Measurements from ENCODE around the gene HMGN1.
A peak's percentile ranks its signal among the peaks of the same experiment; 100 is the strongest.

Gene HMGN1

DNA sequence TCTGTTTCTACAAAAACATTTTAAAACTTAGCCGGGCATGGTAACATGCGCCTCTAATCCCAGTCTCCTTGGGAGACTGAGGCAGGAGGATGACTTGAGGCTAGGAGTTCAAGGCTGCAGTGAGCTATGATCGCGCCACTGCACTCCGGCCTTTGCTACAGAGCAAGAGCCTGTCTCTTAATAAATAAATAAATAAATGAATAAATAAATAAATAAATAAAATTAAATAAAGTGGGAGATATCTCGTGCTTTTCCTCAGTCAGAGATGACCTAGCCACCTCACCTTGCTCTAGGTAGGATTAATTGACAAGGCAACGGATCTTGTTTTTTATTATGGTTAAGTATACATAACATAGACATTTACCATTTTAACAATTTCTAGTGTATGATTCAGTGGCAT lies 21.2 kb downstream of the HMGN1 start:
- no peak for DNase-seq

DNA sequence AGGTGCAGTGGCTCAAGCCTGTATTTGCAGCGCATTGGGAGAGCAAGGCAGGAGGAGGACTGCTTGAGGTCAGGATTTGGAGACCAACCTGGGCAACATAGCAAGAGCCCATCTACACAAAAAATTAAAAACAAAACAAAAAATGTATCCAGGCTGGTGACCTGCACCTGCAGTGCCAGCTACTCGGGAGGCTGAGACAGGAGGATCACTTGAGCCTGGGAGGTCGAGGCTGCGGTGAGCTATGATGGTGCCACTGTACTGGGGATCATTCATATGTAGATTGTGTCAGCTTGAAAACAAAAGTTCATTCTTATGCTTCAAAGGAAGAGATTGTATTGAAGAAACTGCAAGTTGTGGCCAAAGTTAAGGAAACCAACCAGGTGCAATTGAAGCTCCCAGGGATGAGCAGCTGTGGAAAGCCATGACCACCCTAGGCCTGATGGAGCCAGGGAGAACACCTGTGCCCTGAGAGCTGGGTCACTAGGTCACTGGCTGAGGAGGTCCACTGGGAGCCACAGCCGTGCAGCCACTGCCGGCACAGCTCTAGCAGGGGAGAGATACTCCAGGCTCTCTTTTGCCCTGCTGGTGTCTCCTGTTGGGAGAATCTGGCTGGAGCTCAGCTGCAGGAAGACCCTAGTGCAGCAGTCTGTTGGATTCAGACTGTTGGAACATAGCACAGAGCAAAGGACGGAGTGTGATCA lies 22.1 kb downstream of the HMGN1 start:
- DNase-seq: no peak

DNA sequence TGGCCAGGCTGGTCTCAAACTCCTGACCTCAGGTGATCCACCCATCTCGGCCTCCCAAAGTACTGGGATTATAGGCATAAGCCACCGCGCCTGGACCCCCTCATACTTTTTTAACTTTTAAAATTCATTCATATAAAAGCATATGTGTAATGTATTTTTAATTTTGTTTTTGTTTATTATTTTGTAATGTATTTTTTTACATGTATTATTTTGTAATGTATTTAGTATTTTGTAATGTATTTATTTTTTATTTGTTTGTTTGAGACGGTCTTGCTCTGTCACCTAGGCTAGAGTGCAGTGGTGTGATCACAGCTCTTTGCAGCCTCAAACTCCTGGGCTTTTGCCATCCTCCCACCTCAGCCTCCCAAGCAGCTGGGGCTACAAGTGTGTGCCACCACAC lies 23.4 kb downstream of the HMGN1 start:
- no peak for DNase-seq

DNA sequence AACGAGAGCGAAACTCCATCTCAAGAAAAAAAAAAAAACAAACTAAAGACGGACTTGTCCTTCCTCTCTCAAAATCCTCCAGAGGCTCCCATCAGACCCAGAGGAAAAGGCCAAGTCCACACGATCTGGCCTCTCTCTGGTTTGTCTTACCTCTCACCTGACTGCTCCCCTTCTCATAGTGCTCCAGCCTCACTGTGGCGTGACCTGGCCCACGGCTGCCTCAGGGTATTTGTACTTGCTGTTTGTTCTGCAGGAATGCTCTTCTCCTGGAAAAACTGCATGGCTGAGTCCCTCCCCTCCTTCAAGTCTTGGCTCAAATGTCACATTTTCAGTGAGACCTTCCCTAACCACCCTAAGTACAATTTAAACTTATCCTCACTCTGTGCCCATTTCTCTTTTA lies 27.5 kb downstream of the HMGN1 start:
- no peak for DNase-seq

DNA sequence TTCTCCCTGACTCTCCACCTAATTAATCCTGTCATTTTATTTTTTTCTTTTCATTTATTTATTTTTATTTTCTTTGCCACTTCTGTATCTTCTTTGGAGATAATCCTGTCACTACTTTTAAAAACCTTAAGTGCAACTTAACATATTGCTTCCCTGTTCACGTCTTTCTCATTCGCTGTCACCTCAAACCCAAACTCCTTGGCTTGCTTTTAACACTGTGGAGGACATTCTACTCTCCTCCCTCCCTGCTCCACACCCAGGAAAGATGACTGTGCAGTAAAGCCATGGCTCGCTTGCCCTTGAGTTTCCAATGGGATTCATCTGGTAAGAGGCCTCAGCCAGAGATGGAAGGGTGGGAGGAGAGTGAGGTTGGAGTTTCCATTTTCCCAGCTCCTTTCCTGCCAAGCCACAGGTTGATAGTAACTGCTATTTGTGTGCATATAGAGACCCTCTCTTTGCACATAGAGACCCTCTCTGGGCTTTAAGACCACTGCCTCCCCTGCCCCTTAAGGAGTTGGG lies 29.0 kb downstream of the HMGN1 start:
- no peak for DNase-seq

DNA sequence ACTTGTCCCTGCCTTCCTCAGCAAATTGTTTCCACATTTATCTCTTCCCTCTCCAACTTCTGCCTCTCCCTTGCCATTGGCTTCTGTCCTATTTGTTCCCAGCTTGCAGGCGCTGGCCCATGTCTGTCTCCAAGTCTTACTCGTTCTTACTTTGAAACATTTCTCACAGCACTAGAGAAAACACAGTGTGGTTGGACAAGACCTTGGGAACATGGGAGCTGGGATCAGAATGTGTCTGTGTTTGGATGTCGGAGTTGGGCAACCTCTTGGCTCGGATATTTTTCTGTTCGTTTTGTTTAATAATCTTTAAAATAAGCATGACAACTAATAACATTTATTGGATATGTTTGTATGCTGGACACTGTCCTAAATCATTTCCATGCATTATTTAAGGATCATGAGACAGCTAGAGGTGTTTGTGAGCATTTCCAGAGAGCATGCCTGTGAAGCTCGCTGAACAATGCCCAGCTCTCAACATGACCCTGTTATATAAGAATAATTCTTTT lies 29.6 kb downstream of the HMGN1 start:
- no peak for DNase-seq

DNA sequence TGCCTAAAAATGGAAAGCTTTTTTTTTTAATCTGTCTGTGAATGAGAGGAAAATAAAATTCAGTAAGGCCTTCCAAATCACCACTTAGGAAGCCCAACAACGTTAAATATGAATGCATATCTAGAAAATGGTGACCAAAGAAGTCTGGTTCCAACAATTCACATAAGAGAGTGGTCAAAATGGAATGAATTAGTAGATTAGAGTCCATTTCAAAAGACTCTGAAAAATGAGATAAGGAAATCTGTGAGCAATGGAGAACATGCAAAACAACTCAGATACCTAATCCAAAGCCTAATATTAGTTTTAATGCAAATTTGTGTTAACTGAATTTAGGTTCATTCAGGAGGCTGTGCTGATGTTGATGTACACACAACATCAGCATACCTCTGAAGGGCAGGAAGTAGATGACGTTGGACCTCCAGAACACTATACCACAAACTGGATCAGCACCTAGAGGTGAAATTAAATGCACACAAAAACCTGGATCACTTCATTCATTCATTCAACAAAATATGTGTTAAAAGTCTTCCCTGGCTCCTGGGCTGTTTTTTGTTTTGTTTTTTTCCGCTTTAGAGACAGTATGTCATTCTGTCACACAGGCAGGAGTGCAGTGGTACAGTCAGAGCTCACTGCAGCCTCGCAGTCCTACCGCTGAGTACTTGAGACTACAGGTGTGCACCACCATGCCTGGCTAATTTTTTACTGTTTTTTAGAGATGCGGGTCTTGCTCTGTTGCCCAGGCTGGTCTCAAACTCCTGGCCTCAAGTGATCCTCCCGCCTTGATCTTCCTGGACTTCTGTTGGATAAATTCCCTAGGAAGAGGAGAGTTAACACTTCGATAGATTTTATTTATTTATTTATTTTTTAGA lies 30.6 kb downstream of the HMGN1 start:
- DNase-seq: no peak

DNA sequence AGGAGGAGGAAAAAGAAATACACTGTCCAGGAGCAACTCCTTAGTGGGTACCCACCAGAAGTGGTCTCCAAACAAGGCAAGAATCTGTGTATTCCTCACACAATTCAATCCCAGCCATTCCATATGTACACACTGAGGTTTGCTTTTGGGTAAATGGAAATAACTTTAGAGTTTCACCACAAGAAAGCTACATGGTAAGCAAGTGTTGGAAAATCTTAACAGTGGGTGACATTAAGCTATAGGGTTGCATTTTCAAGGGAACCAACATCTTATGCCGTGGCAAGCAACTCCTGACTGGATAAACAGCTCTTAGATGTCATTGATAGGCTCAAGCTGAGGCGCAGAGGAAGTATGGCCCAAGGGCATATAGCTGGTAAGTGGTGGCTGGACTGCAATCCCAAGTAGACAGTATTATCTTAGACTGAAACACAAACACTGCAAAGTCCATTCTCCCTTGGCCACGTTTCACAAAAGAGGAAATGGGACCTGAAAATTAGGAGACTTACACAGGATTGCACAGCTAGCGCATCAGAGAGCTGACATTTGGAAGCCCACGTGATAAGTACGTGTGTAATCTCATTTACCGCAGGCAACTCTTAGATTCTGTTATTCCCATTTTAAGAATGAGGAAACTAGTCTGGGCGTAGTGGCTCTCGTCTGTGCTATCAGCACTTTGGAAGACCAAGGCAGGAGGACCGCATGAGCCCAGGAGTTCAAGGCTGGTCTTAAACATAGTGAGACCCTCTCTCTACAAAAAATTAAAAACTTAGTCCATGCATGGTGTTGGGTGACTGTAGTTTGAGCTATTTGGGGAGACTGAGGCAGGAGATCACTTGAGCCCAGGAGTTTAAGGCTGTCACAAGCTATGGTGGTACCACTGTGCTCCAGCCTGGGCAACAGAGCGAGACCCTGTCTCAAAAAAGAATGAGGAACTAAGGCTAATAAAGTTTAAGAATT lies 31.5 kb downstream of the HMGN1 start:
- DNase-seq: no peak

DNA sequence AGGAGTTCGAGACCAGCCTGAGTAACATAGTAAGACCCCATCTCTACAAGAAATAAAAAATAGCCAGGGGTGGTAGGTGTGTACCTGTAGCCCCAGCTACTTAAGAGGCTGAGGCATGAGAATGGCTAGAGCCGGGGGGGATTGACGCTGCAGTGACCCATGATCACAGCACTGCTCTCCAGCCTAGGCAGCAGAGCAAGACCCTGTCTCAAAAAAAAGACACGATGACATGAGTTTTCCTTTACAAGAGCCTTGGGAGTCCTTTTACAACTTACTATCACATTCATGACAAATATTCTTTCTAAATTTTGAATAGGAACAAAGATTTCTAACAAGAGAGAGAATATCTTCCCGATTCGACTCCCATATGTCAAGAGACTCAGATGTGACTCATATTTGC lies 32.2 kb downstream of the HMGN1 start:
- no peak for DNase-seq

DNA sequence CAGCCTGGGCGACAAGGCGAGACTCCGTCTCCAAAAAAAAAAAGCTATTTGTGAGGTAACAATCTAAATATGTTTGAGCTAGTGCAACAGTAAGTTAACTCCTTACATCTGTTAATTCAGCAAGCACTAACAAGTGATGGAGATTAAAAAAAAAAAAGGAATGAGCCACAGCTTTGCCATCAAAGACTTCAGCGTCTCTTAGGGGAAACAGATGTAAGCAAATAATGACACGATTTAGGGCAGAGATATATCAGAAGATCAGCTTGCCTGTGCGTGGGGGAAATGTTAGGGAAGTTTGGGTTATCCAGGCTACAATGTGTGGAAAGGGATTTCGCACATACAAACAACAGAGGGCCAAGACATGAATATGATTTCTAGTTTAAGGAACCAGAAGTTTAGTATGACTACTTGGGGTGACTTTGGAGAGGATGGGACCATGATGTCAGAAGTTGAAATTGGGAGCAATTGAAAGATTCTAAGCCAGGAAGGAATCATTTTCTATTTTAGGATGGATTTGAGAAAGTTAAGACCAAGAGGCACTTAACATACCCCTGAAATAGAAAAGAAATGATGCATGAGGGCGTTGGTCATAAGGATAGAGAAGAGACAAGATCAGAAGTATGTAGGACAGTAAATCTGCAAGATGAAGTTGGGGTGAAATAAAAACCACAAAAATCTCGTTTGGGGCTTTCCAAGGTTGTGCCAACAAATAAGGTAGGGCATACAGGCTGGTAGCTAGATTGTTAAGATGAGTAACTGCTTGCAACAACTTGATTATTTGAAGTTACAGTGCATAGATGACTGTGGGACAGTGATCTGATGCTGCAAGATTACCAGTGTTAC lies 33.1 kb downstream of the HMGN1 start:
- no peak for DNase-seq

DNA sequence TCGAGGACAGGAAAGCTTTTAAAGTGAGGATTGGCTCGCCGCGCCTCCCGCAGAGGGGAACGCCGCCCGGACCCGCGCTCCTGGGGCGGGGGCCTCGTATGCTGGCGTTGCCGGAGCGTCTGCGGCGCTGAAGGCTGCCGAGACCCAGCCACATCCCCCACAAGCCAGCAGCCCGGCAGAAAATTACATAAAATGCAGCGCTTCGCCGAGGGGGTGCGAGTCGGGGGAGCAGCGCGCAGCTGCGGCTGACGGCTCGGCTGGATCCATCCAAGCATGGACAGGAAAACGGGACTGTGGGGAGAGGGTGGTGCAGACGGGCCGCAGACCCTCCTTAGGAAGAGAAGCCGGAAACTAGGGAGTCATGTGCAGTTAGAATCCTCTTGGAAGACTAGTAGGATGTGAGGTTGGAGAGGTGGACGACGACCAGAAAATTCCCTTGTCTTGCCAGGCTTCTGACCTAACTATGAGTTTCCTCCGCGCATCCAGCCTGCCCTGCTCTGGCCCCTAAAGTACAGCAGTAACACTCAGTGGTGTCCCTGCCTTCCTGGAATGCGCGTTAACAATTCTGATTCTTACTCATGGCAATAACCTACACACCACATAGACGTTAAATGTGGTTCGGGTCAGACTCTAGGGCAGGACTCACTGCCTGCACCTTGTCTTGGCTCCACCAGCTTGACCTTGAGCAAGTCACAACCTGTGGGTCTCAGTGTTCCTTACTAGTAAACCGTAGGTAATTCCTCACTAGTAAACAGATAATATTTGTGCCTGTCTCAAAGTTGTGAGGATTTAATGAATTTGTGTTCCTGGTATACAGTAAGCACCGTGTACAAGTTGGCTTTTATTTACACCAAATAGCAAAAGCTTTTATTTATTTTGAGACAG lies 34.5 kb downstream of the HMGN1 start:
- DNase-seq: peak; percentile 27 to 40

DNA sequence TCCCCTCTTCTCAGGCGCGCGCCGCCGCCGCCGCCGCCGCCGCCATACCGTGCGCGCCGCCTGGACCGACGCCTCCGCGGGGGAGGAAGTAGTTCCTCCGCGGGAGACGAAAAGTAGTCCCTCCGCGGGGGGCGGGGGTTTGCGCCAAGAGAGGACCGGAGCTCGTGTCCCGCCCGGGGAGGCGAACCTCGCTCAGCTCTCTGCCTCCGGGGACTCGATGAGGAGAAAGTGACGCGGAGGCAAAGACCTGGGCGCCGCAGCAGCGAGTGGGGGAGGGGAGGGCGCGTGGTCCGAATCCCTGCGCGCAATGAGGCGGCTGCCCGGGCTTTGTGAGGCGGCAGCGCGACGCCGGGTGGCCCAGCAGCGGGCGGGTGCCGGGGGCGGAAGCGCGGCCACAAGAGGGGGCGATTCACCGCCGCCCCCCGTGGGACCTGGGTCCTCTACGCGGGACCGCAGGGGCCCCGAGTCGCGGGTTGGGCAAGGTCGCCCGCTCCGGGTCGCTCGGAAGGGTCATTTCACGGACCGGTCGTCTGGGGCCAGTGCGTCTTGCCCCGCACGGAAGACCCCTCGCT lies 35.2 kb downstream of the HMGN1 start, which contains the start of gene BRWD1:
Gene BRWD1, minus strand, starts transcription at position 62 of the 572 bp plus-strand sequence. CDS start 141 bp downstream, outside the sequence.
- DNase-seq: peak; percentile 89 to 91

DNA sequence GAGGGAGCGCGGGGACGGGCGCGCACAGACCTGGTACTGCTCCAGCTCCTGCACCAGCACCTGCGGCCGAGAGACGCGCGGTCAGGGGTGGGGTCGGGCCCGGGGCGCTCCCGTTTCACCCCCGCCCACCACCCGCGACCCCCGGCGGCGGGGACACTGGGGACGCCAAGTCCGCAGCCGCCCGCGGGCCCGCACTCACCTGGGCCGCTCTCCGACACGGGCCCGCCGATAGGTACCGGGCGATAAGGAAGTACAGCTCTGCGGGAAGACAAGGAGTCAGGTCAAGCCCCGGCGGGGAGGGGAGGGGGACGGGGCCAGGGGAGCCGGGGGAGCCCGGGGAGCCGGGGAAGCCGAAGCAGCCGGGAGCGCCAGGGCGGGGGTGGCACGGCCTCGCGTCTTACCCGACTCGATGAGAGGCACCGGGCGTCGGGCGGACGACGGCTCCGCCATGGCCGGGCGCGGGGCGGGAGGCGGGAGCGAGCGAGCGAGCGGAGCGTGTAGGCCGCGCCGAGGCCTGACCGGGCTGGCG lies 35.8 kb downstream of the HMGN1 start:
- DNase-seq: no peak

DNA sequence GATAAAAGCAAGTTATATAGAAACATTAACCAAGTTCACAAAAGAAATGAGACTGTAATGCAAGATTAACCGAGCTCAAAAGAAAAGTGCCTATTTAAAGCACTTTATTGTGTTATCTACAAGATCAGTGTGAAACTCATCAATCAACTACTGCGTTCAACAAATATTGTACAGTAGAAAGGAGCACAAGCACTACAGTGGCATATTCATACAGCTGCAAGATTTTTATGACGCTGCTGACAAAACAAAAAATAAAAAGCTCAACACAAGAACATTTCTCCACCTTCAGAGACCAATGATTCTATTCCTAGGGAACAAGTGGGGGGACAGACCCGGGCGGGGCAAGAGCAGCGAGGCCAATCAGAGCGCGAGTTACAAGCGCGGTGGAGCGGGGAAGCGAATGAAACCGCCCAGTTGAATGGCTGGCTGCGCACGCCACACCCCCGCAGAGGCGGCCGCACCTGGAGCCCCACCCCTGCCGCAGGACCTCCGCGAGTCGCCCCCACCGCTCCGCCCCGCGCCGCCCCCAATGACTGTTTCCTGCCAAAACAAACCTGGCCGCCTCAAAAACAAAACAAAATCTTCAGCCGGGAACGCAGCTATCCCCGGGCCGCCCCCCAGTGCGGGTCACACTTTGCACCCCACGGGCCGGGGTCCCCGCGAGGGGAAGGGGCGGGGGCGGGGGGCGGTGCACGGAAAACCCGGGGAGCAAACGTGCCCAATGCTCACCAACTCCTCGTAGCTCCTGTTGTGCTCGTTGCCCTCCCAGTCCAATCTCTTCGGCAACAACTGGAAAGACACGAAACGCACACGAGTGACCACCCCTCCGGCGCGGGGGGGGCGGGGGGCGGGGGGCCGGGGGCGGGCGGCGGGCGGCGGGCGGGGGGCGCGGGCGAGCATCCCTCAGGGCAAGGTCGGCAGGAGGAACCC lies 36.5 kb downstream of the HMGN1 start:
- peak; percentile 79 to 81 for DNase-seq

DNA sequence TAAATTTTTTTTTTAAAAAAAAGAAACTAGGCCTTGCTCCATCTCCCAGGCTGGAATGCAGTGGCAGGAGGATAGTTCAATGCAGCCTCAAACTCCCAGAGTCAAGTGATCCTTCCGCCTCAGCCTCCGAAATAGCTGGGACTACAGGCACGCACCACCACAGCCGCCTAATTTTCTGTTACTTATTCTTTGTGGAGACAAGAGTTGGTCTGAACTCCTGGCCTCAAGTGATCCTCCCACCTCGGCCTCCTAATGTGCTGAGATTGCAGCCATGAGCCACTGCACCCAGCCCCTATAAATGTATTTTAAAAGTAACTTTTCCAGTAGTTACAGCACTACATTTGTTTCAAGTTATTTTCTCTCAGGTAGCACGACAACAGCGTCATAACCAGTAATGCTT lies 37.7 kb downstream of the HMGN1 start:
- no peak for DNase-seq

DNA sequence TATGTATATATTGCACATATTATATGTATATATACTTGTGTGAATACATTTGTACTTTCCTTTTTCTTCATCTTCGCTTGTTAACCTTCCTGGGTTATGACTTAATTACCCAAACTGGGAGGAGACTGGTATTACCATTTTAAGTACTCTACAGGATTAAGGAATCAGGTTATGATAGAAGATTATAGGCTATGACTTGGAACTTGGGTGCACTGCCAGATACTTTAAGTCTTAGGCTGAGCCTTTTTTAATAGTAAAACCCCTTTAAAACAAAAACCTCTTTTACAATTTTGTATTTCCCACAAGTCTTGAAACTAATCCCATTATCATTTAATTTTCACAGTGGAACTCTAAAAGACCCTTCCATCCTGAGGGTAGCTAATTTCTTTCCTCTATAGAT lies 41.4 kb downstream of the HMGN1 start:
- no peak for DNase-seq

DNA sequence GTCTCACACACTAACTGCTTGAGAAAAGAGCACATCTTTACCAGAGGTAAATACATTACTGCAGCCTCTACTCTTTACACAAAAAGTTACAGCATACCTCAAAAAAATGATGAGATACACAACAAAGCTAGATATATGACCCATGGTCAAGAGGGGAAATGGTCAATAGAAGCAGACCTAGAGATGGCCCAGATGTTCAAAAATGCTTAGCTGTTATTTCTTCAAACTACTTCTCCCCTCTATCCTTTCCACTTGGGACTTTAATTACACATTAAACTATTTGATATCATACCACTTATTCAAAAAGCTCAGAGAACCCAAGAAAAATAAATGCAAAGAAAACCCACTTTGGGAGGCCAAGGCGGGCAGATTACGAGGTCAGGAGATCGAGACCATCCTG lies 48.3 kb downstream of the HMGN1 start:
- no peak for DNase-seq

DNA sequence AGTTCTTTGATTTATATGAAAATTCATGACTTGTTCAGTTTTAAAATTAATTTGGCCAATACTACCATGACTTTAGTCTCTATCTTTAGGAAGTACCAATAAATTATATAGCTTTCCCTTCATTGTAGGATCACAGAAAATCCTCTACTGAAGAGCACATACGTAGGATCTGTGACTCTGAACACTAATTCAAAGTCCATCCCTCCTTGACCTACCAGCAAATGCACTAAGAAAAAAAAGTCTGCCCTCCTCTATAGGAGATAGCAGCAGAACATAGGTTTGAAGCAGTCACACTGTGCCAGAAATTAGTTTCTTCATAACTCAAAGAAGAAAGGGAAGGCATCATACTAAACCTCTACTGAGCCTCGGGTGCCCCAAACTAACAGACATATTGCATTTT lies 52.0 kb downstream of the HMGN1 start:
- DNase-seq: no peak

Measured in NCI-H187 (cell line).